Activated CD4-positive, alpha-beta T cell treated with anti-CD3 and anti-CD28 coated beads, Interleukin-2, amount 50 U/mL, for 48 hours (primary cell): ENCODE results near the gene OTUD3.
"Not testable (repeated sequence)": the region's sequence is repeated elsewhere in the genome, so short reads cannot be mapped to it uniquely, and the experiment has no call there.

Experiments used
- DNase-seq, 2 experiments: peaks; one replicate each; pipeline ENCODE4 v3.0.0-alpha.2; 2020

Gene OTUD3

GRCh38 chr1:19920132-19920710 is 38.0 kb downstream of the OTUD3 start:
- DNase-seq, result no peak

GRCh38 chr1:19921310-19921709 is 39.1 kb downstream of the OTUD3 start:
- DNase-seq, result no peak

- no peak for DNase-seq
Observed at GRCh38 chr1:19922015-19922688, 40.0 kb downstream of the OTUD3 start.

GRCh38 chr1:19923137-19923952 is 41.1 kb downstream of the OTUD3 start, which contains the start of gene PLA2G2E:
PLA2G2E (minus strand) TSS chr1:19923617; CDS start chr1:19923559, 58 bp downstream.
- DNase-seq, result no peak

GRCh38 chr1:19923953-19924346 is 41.8 kb downstream of the OTUD3 start:
- no peak for DNase-seq

- no peak for DNase-seq
Observed at GRCh38 chr1:19925342-19926070, 43.3 kb downstream of the OTUD3 start.

- DNase-seq, result no peak
Observed at GRCh38 chr1:19926296-19927129, 44.3 kb downstream of the OTUD3 start.

- not testable (repeated sequence) for DNase-seq
Observed at GRCh38 chr1:19927130-19927421, 44.9 kb downstream of the OTUD3 start.

- no peak for DNase-seq
Observed at GRCh38 chr1:19932866-19933265, 50.7 kb downstream of the OTUD3 start.

GRCh38 chr1:19934336-19934735 is 52.1 kb downstream of the OTUD3 start:
- no peak for DNase-seq

GRCh38 chr1:19936061-19936750 is 54.0 kb downstream of the OTUD3 start:
- DNase-seq, result no peak

- DNase-seq, result no peak
Observed at GRCh38 chr1:19938472-19938871, 56.3 kb downstream of the OTUD3 start.

GRCh38 chr1:19940486-19941205 is 58.5 kb downstream of the OTUD3 start:
- no peak for DNase-seq

GRCh38 chr1:19941206-19941568 is 59.0 kb downstream of the OTUD3 start:
- DNase-seq, result no peak

GRCh38 chr1:19942088-19942487 is 59.9 kb downstream of the OTUD3 start:
- no peak for DNase-seq

- no peak for DNase-seq
Observed at GRCh38 chr1:19942657-19943056, 60.5 kb downstream of the OTUD3 start.

GRCh38 chr1:19945914-19946313 is 63.7 kb downstream of the OTUD3 start:
- DNase-seq, result no peak

- DNase-seq, result no peak
Observed at GRCh38 chr1:19946331-19946751, 64.1 kb downstream of the OTUD3 start.

- DNase-seq, result no peak
Observed at GRCh38 chr1:19946971-19947370, 64.8 kb downstream of the OTUD3 start.

- DNase-seq, result no peak
Observed at GRCh38 chr1:19949016-19949415, 66.8 kb downstream of the OTUD3 start.

GRCh38 chr1:19954059-19954458 is 71.9 kb downstream of the OTUD3 start:
- no peak for DNase-seq
